ENCODE data around the gene C4orf50. TPM values are rescaled to one million over a fixed set of nuclear protein-coding genes. Genes with fewer than 3 reads are reported as not detected.

C4orf50 gene
- total RNA-seq, 1 experiment from 2014 or later, result 0.02 TPM

GRCh38 chr4:5921101-5921980 lies 96.9 kb downstream of the C4orf50 start:
- no peak for DNase-seq (ENCODE audit: low spot score)

- no peak for DNase-seq (ENCODE audit: low spot score)
These were observed 98.7 kb downstream of the C4orf50 start for GRCh38 chr4:5919571-5919970.

GRCh38 chr4:5919044-5919443 lies 99.2 kb downstream of the C4orf50 start:
- no peak for DNase-seq (ENCODE audit: low spot score)

- no peak for DNase-seq (ENCODE audit: low spot score)
These were observed 99.8 kb downstream of the C4orf50 start for GRCh38 chr4:5918331-5918985.

GRCh38 chr4:5917672-5918071 lies 100.6 kb downstream of the C4orf50 start:
- no peak for DNase-seq (ENCODE audit: low spot score)

GRCh38 chr4:5916229-5916628 lies 102.0 kb downstream of the C4orf50 start:
- DNase-seq (ENCODE audit: low spot score), result no peak

- no peak for DNase-seq (ENCODE audit: low spot score)
These were observed 104.8 kb downstream of the C4orf50 start for GRCh38 chr4:5913454-5913853.

- no peak for DNase-seq (ENCODE audit: low spot score)
These were observed 105.6 kb downstream of the C4orf50 start for GRCh38 chr4:5912614-5913019.

- DNase-seq (ENCODE audit: low spot score), result no peak
These were observed 109.3 kb downstream of the C4orf50 start for GRCh38 chr4:5908876-5909427.

GRCh38 chr4:5906191-5906590 lies 112.0 kb downstream of the C4orf50 start:
- no peak for DNase-seq (ENCODE audit: low spot score)

- DNase-seq (ENCODE audit: low spot score), result no peak
These were observed 112.5 kb downstream of the C4orf50 start for GRCh38 chr4:5905714-5906113.

GRCh38 chr4:5900844-5901243 lies 117.4 kb downstream of the C4orf50 start:
- DNase-seq (ENCODE audit: low spot score), result no peak

- DNase-seq (ENCODE audit: low spot score), result no peak
These were observed 118.3 kb downstream of the C4orf50 start for GRCh38 chr4:5899881-5900280.

GRCh38 chr4:5899396-5899795 lies 118.8 kb downstream of the C4orf50 start:
- DNase-seq (ENCODE audit: low spot score), result no peak

GRCh38 chr4:5897674-5898073 lies 120.6 kb downstream of the C4orf50 start:
- DNase-seq (ENCODE audit: low spot score), result no peak

GRCh38 chr4:5895287-5895686 lies 122.9 kb downstream of the C4orf50 start:
- no peak for DNase-seq (ENCODE audit: low spot score)

GRCh38 chr4:5894266-5894665 lies 124.0 kb downstream of the C4orf50 start:
- DNase-seq (ENCODE audit: low spot score), result no peak

GRCh38 chr4:5893591-5893990 lies 124.6 kb downstream of the C4orf50 start:
- no peak for DNase-seq (ENCODE audit: low spot score)

GRCh38 chr4:5893004-5893580 lies 125.1 kb downstream of the C4orf50 start, which contains the start of gene CRMP1:
TSS of gene CRMP1 (minus strand) at chr4:5893086. CDS start at chr4:5892969, 117 bp downstream.
- no peak for DNase-seq (ENCODE audit: low spot score)

GRCh38 chr4:5892323-5893003 lies 125.8 kb downstream of the C4orf50 start:
- DNase-seq (ENCODE audit: low spot score), result no peak

GRCh38 chr4:5891563-5892322 lies 126.5 kb downstream of the C4orf50 start:
- no peak for DNase-seq (ENCODE audit: low spot score)

Measured in H4 (cell line).